HG03097 (cell line): ENCODE results near the gene FRAT1.
"Not testable (repeated sequence)": the region's sequence is repeated elsewhere in the genome, so short reads cannot be mapped to it uniquely, and the experiment has no call there.

ENCODE experiments used
- ATAC-seq: cut with Tn5 transposase; IDR thresholded peaks from one replicate; pipeline ENCODE4 v1.9.1; 2021; ENCODE audit not compliant: unreplicated experiment, low FRiP score

FRAT1 gene, protein sequence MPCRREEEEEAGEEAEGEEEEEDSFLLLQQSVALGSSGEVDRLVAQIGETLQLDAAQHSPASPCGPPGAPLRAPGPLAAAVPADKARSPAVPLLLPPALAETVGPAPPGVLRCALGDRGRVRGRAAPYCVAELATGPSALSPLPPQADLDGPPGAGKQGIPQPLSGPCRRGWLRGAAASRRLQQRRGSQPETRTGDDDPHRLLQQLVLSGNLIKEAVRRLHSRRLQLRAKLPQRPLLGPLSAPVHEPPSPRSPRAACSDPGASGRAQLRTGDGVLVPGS

DNA sequence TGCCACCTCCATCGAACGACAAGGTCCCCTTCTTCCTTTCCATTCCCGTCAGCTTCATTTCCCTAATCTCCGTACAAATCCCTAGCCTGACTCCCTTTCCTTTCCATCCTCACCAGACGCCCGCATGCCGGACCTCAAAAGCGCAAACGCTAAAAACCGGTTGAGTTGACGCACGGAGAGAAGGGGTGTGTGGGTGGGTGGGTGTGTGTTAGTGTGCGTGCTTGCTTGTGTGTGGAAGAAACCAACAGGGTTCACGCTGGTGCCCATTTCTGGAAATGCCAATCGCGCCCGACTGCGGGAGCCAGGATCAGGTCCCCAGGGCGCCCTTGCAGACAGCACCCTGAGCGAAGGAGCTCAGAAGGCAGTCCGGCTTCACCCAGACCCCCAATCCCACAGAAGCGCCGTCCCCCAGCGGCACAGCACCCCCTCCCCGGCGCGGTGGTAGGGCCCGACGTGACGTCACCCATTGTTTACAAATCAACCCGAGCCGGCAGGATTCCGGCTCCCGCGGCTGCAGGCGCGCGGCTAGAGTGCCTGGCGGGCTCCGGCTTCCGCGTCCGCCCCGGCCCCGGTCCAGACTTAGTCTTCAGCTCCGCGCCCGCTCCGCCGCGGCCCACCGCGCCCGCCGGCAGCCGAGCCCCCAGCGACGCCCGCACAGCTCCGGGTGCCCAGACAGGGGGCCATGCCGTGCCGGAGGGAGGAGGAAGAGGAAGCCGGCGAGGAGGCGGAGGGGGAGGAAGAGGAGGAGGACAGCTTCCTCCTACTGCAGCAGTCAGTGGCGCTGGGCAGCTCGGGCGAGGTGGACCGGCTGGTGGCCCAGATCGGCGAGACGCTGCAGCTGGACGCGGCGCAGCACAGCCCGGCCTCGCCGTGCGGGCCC, at the start of gene FRAT1:
FRAT1 (plus strand) TSS at position 500 of the 880 bp plus-strand sequence; CDS start at position 683, 183 bp downstream.
- peak; percentile 67 for ATAC-seq

DNA sequence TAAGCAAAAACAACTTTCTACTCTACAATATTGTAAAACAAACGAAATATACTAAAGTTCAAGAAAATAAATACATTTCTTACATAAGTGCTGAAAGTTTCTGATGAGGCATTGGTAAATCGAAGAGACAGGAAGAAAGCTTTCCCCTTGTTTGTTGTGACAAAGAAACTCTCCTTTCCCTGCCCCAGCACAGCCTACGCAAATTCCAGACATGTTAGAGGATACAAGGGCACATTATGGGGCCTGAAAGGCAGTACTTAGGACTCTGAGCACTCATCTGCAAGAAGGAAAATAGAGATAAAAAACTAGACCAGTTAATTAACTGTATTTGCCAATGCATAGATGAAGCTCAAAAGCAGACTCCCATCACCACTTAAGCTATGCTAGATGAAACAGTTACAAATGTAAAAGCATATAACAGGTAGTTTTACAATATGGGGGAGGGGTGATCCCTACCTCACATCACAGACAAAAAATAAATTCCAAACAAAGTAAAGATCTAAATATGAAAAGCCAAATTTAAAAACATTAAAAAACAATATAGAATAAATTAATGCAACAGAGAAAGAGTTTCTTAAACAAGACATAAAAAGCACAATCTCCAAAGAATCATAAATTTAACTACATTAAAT, 48.4 kb upstream of the FRAT1 start:
- ATAC-seq: no peak

- ATAC-seq: no peak
Measured at GRCh38 chr10:97273700-97274099, 45.4 kb upstream of the FRAT1 start.

DNA sequence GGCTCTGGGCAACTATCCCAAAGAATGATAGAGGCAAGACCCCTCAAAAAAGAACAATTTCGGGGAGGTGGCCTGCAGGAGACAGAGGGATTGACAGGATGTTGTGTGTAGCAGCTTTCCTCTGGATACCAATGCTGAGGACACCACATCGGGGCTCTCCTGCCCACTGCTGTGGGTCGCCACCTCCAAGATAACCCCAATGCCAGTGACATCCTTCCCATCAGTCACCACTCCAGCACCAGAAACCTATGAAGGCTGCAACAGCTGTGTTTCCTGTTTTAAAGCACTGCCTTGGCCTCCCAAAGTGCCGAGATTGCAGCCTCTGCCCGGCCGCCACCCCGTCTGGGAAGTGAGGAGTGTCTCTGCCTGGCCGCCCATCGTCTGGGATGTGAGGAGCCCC, 44.2 kb upstream of the FRAT1 start:
- ATAC-seq: no peak

DNA sequence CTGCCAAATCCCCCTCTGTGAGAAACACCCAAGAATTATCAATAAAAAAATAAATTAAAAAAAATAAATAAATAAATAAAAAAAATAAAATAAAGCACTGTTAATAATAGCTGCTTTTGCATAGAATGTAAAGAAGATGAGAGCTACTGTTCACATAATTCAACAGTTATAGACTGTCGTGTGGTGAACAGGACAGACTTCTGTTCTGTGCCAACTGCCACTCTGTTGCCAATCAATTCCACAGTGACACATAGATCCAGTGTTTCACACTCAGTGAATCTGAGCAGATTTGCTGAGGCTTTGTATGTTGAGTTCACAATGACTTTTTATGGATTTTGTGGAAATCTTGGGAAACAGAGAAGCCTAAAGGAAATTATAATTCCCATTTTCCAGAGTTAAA, 41.5 kb upstream of the FRAT1 start:
- ATAC-seq: no peak

GRCh38 chr10:97278491-97278989, 40.5 kb upstream of the FRAT1 start:
- no peak for ATAC-seq

- no peak for ATAC-seq
Measured at GRCh38 chr10:97279121-97279815, 39.8 kb upstream of the FRAT1 start.

GRCh38 chr10:97280783-97281182, 38.3 kb upstream of the FRAT1 start:
- ATAC-seq: no peak

DNA sequence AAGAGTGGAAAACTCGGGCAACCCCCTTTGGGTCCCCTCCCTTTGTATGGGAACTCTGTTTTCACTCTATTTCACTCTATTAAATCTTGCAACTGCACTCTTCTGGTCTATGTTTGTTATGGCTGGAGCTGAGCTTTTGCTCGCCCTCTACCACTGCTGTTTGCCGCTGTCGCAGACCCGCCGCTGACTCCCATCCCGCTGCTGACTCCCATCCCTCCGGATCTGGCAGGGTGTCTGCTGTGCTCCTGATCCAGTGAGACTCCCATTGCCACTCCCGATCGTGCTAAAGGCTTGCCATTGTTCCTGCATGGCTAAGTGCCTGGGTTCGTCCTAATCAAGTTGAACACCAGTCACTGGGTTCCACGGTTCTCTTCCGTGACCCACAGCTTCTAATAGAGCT, 29.0 kb upstream of the FRAT1 start:
- ATAC-seq: not testable (repeated sequence)

GRCh38 chr10:97290576-97291356, 28.3 kb upstream of the FRAT1 start:
- ATAC-seq: not testable (repeated sequence)

DNA sequence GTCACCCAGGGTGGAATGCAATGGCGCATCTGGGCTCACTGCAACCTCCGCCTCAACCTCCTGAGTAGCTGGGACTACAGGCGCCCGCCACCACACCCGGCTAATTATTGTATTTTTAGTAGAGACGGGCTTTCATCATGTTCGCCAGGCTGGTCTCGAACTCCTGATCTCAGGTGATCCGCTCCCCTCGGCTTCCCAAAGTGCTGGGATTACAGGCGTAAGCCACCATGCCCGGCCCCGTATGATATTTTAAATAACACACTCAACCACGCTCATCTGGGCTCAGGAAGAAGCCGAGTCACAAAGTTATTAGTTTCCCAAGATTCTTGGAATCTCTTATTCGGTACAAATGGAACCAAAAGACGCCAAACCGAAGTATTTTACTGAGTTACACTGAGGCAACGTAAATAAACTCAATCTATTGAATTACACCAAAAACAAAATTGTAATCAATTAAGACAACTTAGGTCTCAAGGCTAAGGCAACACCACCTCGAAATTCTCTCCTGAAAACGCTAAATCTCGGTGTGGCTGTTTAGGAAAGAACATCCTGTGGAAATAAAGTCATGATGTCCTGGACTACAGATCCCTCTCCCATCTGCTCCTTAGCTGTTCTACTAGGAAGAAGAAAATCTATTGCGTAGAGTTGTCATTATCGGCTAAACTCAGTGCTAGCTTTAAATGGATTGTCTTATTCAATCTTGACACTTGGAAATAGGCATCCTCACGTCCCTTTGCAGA, 27.5 kb upstream of the FRAT1 start:
- ATAC-seq: no peak

DNA sequence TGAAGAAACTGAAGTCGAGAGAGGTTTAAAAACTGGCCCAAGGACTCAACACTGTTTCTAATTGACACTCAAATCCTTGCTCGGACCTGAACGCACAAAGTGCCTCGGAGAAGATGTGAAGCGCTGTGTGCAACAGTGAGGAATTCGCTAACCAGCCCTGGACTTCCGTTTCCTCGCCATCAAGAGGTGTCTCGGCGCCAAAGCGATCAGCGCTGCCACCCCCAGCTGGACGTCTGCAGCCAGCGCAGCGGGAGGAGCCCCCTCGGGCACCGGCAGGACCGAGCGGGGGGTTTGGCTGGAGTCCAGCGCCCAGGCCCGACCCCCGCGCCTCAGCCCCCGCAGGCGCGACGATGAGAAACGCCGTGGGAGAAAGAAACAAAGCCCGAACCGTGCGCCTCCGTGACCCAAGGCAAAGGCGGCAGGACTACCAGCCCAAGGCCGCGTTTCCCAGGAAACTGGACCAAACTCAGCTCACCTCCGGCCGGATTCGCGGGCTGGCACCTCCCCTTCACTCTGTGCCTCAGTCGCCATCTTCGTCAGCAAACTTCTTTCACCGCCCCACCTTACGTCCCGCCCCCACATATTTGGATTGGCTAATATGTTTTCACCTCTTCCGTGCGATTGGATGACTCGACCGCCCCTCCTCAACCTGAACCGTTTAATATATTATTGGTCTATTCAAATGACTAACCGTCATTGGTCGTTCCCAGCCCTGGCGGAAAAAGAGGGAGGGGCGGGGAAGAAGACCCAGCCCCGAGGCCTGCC, 26.8 kb upstream of the FRAT1 start, which contains the start of gene ARHGAP19:
ARHGAP19 (minus strand) TSS at position 541 of the 765 bp plus-strand sequence; CDS start at position 531, 10 bp downstream.
- ATAC-seq: peak; percentile 89

- ATAC-seq: no peak
Measured at GRCh38 chr10:97292862-97293198, 26.2 kb upstream of the FRAT1 start.

DNA sequence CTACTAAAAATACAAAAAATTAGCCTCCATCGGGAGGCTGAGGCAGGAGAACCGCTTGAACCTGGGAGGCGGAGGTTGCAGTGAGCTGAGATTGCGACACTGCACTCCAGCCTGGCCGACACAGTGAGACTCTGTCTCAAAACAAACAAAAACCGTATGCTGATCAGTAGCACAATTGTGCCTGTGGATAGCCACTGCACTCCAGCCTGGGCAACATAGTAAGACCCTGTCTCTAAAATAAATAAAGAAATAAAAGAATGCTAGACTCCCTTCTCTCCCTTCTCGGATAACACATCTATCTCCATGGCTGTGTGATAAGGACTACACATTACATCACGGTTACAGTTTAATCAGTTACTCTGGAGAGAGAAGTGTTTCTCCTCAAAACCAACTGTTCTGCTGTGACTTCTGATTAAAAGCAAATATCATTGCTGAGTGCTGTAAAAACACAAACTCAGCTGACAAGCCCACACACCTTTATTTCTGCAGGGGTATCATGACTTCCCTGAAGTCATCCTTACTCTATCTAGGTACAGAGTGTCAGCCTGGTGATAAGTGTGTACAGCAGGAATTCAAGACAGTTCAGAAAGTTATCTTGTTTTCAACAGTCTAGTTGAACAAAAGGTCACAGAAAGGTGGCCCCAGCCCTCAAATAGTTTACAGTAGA, 21.4 kb upstream of the FRAT1 start:
- ATAC-seq: no peak

GRCh38 chr10:97298223-97298571, 20.9 kb upstream of the FRAT1 start:
- no peak for ATAC-seq

- no peak for ATAC-seq
Measured at GRCh38 chr10:97300980-97301379, 18.1 kb upstream of the FRAT1 start.

DNA sequence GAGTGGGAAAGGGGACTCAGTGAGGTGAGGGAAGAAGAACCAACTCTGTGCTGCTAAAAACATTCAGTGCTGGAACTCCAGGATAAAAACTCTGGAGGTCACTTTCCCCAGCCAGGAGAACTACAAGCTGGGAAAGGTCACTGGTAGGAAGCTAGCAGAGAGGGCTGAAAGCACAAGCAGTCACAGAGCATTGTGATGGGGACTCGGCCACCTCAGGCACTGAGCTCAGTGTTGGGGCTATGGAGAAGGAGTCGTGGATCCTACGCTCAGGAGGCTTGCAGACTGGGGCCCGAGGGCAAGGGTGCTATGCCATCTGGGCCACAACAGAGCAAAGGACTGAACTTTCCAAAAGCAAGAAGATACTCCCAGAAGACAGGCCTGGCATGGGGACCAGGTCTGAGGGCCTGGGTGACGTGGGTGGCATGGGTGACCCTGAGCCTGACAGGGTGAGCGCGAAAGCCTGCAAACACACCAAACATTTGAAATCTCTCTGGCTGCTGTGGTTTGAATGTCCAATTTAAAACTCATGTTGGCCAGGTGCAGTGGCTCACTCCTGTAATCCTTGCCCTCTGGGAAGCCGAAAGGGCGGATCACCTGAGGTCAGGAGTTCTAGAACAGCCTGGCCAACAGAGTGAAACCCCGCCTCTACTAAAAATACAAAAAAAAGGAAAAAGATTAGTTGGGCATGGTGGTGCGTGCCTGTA, 16.8 kb upstream of the FRAT1 start:
- no peak for ATAC-seq
